GM12801 (cell line): Measurements from ENCODE around the gene C8B.

Source experiments
- CTCF ChIP-seq: IDR thresholded peaks from one replicate; pipeline ENCODE4 v1.5.1; 2011; ENCODE audit warnings: control low read depth; ENCODE audit not compliant: insufficient read length; ENCODE audit errors: extremely low read depth

Gene C8B

DNA sequence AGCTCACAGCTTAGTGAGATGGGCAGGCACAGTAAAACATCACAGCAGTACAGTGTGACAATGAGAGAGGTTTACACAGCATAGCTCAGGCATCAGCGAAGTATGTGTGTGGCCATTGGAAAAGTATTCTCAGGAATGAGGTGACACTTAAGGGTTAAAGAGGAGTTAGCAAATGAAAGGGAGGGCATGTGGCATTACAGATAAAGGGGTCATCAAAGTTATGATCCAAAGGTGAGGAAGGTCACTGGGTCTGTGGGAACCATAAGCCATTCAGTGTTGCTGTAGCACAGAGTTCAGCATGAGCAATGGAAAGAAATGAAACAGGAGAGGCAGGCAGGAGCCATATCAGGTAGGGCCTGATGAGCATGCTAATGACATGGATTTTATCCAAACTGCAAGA is 4.5 kb upstream of the C8B start:
- no peak for TF ChIP-seq CTCF

GRCh38 chr1:56968878-56969495 is 3.2 kb upstream of the C8B start:
- no peak for TF ChIP-seq CTCF

GRCh38 chr1:56967900-56968832 is 2.4 kb upstream of the C8B start:
- no peak for TF ChIP-seq CTCF

DNA sequence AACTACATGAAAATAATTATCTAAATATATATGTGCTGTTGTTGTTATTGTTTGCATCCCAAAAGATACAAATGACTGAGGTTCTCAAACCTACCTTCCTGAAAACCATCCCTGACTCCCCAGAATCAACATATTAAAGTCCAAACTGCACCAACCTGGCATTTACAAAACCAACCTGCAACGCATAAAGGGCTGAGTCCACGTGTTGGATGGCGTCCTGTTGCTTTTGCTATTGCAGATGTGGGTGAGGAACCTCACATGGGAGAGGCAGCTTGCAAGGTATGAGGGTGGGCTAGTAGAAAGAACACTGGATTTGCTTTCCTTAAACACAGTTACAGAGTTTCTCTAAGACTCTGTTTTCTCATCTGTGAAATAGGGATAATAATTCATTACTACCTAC is 1.5 kb upstream of the C8B start:
- no peak for TF ChIP-seq CTCF

- TF ChIP-seq CTCF: no peak
Observed at GRCh38 chr1:56966698-56966999, 834 bp upstream of the C8B start.

DNA sequence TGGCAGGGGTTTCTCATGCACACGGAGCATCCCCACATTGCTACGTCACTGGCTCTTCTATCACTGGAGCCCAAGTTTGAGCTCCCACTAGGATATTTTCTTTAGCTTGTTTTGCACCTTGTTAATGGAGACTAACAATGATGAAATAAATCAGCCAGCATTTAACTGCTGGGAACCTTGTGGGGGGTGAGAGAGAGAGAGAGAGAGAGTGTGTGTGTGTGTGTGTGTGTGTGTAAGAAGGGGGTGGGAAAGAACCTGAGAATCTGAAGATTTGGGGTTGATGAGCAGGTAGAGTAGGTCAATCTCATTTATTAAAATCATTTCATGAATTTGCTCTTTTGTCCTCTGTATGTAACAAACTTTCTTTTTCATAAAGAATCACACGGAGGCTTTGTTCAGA is 624 bp downstream of the C8B start:
- no peak for TF ChIP-seq CTCF

DNA sequence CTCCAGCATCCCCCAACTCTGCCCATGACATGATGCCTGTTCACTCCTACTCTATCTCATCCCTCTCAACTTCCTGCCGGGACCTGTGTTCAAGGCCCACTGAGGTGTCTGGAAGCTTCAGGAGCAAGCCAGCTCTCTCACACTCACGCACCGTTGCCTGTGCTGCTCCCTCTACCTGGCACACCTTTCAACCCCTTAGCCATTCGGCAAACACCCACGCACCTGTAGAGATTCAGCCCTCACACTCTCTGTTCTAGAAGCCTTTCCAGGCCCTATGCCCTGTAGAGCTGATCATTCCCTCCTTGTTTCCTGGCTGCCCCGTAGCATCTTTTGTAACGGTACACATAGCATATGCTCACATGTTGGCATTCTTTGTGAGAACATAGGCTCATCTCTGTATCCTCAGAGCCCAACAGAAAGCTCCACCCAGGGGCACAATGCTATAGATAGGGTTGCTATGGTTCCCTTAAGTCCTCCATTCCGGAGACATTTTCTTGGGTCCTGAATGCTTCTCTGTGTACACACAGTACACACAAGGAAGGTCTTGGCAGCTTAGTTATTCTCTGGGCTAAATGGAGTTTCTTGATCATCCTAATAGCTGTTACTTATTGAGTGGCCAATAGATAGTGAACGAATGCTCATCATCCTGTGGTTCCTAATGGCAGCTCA is 1.3 kb downstream of the C8B start:
- TF ChIP-seq CTCF: no peak
